GM18517 (cell line): ENCODE measurements around the gene TMEM252.

Experiments used
- ATAC-seq: cut with Tn5 transposase; IDR thresholded peaks from one replicate; pipeline ENCODE4 v1.9.1; 2021; ENCODE audit warnings: mild to moderate bottlenecking, moderate library complexity; ENCODE audit not compliant: unreplicated experiment

TMEM252 gene

DNA sequence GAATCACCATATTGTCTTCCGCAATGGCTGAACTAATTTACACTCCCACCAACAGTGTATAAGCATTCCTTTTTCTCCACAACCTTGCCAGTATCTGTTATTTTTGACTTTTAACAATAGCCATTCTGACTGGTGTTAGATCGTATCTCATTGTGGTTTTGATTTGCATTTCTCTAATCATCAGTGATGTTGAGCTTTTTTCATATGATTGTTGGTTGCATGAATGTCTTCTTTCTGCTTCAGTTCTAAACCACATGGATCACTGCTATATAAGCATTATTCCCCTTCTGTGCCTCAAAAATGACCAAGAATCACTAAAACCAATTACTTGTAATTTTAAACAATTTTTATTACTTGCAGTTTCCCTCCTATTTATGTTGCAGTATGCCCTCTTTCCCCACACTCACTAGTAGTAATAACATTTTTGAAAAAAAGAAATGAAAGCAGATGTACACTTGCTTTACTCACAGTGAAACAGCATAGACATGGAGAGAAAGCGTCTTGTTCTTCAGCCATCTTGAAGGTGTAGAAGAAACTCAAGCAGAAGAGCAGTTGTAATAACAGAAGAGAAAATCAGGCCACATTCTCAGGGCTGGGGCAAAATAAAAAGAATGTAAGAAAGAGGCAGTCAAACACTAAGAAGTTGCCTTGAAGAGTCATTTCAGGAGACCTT, 4.5 kb upstream of the TMEM252 start:
- peak; percentile 48 for ATAC-seq

DNA sequence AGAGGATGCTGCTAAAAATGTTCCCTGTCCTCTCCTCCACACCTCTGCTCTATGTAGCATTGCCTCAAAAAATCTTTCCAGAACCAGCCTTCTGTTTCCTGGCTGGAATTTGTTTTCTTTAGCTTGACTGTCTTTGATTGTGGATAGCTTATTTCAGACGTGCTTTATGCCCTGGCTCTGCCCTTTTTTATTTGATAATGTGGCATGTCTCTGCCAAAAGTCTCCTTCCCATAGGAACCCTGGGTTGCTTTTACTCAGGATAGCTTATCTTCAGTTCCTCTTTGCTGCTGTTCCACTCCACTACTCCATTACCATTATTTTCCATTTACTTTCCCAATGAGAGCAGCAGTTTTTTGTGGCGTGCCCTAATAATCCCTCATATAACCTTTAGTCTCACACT, 885 bp upstream of the TMEM252 start:
- no peak for ATAC-seq

DNA sequence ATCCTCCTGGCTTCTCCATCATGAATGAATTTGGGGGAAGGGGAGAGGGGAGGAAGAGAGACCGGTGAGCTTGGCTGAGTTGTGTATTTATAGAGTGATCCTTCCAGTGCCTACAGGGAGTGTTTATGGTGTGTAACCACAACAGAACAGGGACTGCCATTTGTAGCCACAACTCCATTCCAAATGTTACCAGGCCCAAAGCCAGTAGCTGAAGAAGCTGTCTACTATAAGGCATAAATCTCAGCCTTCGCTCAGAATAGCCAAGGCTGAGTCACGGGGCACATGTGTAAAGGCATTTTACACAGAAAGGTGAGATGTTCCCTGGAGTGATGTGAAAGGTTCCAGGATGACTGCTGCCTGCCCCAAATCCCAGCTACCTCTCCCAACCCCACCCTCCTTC, 2.5 kb downstream of the TMEM252 start:
- ATAC-seq: no peak

DNA sequence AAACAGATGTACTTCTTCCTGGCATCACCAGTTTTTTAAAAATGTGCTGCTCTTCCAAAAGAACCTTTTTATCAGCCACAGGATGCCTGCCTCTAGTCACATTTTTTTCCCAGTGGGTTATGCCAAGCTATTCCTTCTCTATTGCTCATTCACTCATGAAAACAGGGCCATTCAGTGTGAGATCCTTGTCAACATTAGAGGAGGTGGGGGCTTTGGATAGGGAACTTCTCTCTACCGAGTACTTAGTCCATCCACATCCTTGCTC, 3.1 kb downstream of the TMEM252 start:
- no peak for ATAC-seq

DNA sequence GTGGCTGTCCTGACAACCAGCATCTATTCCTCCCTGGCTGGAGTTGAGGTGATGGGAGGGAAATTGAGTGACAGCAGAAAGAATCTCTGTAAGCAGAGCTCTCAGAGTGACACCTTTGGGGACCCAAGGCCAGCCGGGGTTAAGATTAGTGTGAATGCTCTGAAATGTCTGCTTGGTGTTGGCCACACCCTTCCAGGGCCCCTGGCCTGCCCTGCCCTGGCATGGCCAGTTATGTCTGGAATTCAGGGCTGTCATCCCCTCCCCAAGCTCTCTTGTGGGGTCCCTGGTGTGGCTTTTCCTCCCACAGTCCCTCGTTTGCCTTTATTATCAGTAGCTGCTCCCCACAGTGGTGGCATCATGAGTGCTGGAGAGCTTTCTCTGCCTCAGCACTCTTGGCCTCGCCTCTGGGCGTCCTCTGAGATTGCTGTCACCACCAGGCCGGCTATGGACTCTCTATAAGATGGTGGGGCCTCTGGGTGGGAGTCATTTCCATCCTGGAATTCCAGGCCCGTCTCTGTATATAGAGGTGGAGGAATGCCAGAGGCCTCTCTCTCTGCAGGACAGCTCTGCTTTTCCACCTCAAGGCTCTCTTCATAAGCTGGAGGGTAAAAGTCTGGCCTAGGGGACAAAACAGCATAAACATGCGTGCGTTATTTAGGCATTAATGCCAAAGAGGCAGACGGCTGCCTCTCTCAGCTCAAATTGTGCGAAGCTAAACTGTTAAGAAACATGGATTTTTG, 3.6 kb downstream of the TMEM252 start:
- ATAC-seq: no peak

DNA sequence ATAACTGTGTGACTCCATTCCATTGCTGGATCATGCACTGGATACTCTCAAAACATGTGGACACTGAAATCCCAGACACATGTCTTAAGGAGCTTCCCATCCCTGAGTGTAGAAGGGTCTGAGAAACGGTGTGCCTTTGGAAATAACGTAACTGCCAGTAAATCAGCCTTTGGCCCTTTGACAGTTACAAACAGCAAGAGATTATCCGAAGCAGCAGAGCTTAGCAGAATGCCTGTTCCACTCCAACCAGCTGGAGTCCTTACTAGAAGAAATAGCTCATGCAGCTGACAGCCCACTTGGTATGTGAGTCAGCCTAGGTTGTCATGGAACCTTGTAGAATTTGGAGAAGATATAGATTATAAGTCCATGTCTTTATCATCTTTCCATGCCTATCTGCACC, 7.0 kb downstream of the TMEM252 start:
- ATAC-seq: no peak

DNA sequence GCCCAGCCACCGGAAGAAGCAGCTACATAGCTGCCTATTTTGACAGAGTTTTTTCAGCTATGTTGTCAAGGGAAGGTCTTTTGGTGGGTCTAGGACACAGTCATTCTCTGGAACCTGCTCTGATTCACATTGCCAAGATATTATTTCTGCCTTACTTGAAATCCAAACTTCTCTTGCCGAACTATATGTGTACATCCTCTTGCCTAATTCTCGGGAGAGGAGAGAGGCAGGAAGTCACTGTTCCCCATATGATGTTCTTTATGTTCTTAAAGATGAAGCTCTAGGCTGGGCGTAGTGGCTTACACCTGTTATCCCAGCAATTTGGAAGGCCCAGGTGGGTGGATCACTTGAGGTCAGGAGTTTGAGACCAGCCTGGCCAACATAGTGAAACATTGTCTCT, 8.6 kb downstream of the TMEM252 start:
- no peak for ATAC-seq

DNA sequence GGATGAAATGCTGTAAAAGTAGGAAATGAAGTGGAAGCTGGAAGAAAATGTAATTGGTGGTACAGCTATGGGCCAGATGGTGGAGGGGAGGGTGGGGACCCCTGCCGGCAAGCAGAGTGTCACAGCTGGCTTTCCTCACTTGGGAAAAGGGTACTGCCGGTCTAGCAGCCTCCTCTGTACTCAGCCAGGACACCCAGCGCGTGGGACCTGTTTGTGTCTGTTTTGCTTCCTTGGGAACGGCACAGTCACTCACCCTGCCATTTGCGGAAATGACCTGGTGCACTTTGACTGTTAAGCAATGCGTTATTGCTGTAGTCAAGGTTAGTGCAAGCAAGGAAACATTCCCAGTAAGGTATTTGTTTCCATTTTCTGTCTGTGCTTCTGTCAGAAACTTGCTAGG, 10.1 kb downstream of the TMEM252 start:
- no peak for ATAC-seq

DNA sequence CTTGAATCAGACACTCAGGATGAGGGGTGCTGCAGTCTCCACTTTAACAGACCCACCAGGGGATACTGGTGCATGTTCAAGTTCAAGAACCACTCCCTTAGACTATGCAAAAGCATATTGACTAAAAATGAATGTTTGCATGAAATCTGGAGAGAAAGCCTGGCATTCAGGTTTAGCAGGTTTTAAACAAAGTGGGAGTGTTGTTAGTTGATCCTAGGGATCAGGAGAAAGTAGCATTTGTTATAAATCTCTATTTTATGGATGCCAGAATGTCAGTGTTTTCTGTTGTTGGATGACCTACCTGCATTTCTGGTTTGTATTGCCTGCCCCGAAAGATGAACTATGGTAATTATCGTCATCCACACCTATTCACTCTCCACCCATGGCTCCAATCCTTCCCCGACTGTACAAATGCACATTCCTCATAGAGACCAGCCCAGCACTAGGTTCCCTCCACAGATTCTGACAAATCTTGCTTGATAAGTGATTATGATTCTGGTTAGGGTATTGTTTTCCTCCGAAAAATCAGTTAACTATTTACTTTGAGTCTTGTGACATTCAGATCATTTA, 17.2 kb downstream of the TMEM252 start:
- no peak for ATAC-seq

DNA sequence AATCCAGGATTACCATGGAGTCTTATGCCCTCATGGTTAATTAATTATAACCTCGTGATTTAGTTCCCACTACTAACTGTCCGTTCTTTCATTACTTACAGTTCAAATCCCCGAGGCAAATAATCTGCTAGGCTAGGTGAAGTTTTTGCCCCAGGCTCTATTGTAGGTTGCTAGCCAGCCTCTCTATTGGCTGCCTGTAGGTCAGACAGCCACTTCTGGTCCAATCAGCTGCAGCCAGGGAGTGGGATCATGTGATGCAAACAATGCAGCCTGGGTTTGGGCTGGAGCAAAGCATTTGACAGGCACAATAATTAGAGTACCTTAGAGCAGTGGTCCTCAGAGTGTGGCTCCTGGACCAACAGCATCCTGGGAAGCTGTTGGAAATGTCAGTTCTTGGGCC, 17.7 kb downstream of the TMEM252 start:
- ATAC-seq: no peak

DNA sequence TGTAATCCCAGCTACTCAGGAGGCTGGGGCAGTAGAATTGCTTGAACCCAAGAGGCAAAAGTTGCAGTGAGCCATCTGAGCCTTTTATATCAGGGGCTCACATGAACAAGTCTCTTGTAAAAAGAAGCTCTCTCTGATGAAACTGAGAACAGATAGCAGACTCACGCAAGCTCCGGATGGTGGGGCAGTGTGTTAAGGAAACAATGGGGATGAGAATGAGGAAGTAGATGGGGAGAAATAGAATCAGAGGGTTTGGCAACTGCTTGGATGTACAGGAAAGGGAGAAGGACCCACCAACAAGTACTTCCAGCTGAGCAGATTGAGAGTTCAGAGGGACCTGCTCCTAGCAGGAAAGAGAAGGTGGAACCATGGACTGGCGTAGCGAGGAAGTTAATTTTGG, 18.6 kb downstream of the TMEM252 start:
- ATAC-seq: no peak

DNA sequence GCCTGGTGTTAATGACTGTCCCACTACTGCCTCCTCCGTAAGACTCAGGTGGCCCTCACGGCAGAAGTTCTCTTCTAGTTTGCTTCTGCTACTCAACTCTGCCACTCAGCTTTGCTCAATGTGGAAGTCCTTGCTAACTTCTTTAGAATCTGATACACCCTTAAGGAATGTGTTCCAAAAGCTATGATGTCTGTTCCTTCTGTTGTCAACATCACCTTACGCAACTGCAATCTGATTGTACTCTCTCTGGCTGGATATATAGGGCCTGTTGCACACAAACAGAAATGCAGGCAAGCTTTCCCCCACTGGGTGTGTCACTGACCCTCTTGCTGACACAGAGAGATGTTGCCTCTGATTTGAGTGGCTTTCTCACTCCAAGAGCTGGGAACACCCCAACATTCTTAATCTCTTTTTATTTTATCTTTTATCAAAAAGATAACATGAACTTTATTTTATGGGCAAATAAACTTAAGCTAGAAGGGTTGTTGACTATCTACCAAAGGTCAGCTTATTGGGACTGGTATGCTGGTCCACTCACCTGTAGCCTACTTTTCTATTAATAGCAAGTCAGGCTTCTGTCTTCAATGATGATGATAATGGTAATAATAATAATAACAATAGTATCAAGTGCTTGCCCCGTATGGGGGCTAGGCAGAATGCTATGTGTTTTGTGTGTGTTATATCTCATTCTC, 25.2 kb downstream of the TMEM252 start:
- ATAC-seq: no peak

DNA sequence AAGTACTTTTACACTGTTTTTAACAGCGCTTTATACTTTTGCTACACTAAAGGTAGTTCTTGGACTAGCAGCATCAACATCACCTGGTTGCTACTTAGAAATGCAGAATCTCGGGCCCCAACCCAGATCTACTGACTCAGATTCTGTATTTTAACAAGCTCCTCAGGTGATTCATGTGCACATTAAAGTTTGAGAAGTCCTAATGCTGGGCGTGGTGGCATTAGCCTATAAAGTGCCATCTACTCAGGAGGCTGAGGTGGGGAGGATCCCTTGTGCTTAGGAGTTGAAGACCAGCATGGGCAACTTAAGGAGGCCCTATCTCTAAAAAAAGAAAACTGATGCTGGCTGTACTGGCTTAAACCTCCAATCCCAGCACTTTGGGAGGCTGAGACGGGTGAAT, 26.7 kb downstream of the TMEM252 start:
- no peak for ATAC-seq

DNA sequence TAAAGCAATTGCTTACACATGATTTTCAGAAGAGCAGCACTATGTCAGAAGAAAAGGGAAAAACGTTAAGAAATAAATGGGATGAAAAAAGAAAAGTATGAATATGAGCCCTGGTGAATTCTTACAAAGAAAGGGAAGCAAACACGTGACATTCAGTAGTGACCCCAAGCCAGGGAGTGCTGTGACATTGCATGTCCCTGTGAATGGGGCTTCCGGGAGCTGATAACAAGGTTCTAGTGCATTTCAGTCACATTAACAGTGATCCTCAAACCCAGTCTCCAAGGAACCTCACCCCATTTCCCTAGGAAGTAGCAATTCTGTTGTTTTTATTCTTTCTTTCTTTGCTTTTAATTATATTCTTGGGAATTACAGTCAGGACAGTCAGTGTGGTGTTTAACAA, 27.3 kb downstream of the TMEM252 start:
- no peak for ATAC-seq

DNA sequence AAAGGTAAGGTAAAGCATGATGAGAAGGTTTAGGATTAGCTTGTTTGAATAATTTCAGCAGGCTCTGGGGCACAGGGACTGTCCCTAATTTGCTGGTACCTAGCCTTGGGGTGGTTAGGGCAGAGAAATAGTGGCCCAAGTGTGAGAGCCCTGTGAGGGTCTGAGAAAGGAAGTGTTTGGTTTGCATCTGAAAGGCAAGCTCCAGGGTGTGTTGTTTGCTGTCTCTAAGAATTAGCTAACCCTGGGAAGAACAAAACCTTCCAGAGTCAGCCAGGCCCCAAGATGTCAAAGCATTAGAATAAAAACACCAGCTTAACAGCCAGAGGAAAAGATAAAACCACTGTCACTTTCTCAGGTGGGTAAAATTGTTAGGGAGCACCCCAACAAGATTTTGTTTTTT, 31.0 kb downstream of the TMEM252 start:
- no peak for ATAC-seq

DNA sequence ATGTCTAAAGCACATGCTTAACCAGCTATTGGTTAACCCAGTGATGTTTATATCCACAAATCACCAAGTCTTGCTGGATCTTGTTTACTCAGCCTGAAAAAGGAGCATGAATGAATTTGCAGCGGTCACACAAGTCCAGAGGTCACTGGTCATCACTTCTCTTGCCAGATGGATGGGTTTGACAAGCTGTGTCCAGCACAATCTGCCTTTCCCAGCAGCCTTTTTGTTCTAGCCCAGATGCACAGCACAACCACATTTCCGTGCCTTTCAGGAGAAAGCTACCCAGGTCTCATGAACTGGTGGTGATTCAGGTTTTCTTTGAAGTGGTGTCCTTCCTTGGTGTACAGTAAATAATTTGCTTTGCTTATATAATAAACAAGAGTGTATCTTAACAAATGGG, 32.1 kb downstream of the TMEM252 start:
- no peak for ATAC-seq

DNA sequence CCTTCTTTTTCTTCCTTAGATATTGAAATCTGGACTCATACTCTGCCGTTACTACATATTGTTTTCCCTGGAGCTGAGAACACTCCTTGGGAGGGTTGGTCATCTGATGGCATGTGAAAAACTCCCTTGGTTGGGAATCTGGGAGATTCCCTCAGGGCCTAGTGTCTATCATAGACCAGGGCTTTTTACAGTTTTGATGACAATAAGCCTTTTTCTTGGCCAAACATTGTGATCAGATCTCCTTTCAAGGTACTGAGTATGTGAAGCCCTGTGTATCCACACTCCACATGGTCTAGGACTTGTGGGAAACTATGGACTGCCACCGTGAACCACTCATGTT, 32.9 kb downstream of the TMEM252 start:
- ATAC-seq: no peak

DNA sequence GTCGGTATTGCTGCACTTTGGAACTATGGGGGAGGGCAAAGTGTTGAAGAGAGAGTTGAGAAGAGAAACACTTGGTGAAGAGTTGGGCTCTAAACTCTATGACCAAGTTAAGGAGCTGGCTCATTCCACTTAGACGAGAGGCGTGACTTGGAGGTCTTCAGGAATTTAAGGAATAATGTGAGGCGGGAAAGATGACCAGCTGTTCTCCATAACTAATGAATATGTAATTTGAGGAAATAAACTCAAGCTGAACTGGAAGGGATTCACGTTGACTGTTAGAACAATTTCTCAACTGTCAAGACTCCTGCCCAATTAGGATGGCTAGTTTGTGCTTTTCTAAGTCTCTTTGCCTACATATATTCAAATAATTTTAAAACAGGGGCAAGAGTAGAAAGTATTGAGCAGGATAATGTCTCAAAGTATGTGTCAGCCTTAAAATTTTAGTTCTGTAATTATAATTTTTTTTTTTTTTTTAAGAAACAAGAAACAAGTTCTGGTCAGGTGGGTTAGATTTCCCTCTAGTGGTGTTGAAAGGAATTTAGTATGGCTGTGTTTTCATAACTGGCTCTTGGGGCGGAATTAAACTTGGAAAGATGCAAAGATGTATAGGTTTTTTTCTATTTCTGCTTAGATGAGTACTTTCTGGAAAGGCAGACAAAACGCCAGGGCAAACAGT, 33.4 kb downstream of the TMEM252 start:
- no peak for ATAC-seq

DNA sequence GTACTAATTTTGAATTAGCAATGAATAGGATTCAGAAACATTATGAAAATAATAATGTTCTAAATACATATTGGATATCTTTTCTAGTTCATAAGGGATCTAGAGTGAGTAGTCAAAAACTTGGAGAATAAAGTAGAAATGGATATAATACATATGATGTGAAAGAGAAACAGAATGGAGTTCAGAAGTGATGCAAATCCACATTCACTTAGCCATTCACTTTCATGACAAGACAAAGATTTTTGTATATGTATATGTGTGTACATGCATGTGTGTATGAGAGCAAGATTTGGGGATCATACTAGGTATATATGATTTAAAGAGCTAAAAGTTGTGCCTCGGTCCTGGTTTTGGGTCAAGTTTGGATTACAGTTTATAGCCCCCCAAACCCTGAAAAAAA, 34.1 kb downstream of the TMEM252 start:
- no peak for ATAC-seq

DNA sequence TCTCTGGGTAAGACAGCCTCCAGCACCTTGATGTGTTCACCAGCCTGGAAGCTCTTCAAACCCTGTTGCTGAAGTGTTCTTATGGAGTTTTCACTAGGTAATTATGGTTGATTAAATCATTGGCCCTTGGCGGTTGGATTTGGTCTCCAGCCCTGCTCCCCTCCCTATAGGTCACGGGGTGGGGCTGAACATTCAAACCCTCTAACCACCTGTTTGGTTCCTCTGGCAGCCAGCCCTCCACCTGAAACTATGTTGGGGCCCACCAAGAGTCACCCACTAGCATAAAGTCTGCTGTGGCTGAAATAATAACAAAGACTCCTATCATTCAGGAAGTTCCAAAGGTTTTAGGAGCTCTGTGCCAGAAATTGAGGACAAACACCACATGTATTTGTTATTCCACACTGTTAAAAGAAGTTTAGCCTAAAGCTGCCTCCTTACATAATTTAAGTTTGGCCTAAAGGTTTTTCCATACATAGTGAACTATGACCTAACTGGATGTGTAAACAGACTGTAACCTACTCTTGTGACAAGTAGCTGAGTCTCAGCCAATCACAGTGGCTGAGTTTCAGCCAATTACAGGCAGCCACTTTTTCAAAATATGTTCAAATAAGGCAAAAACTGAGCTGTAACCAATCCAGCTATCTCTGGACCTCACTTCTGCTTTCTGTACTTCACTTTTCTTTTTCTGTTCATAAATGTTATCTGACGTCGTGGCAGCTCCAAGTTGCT, 34.8 kb downstream of the TMEM252 start:
- peak; percentile 73 for ATAC-seq

DNA sequence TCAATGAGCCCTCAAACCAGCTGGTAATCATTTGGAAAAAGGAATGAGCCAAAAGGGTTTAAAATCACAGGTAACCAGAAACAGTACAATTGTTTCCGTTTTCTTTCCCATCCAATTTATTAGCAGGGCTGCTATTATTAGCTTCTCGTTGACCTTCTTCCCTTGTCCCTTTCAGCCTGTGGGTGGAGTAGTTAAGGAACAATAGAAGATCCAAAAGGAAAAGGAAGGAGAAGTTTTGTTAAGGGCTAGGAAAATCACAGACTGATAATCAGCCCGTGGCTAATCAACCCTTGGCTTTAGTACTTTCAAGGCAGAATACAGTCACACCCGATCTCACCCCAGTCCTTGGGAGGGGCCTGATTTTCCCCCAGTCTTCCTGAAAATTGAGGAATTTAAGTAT, 38.4 kb downstream of the TMEM252 start:
- ATAC-seq: no peak
